Skeletal muscle tissue (tissue), 4 donors: Measurements from ENCODE around the gene CTTNBP2. TPM values are rescaled to one million over a fixed set of nuclear protein-coding genes. Genes with fewer than 3 reads are reported as not detected.
A peak's percentile ranks its signal among the peaks of the same experiment; 100 is the strongest.

Experiments used
- H3K27ac ChIP-seq: one replicate; pipeline ENCODE4 v1.7.0; 2013; ENCODE audit warnings: mild to moderate bottlenecking, low read depth, low read length, inconsistent platforms
- H3K27me3 ChIP-seq, 3 donors: one replicate each; pipeline ENCODE4 v1.7.0; 2013; ENCODE audit warnings: low read length in 3 of 3; ENCODE audit not compliant: control insufficient read depth in 3 of 3, insufficient read depth in 3 of 3
- H3K36me3 ChIP-seq, 3 donors: one replicate each; pipeline ENCODE4 v1.7.0; 2013; ENCODE audit warnings: low read length in 3 of 3; ENCODE audit not compliant: control insufficient read depth in 3 of 3, insufficient read depth in 3 of 3
- H3K4me1 ChIP-seq, 3 donors: one replicate each; pipeline ENCODE4 v1.7.0; 2013; ENCODE audit warnings: low read length in 3 of 3, mild to moderate bottlenecking in 3 of 3; ENCODE audit not compliant: control insufficient read depth in 3 of 3, insufficient read depth in 3 of 3
- H3K4me3 ChIP-seq, 3 donors: one replicate each; pipeline ENCODE4 v1.7.0; 2013; ENCODE audit warnings: low read length in 3 of 3
- H3K9ac ChIP-seq, 3 donors: one replicate each; pipeline ENCODE4 v1.7.0; 2013; ENCODE audit warnings: low read length in 3 of 3, mild to moderate bottlenecking in 3 of 3, moderate library complexity in 2 of 3, low read depth in 1 of 3
- H3K9me3 ChIP-seq, 3 donors: one replicate each; pipeline ENCODE4 v1.7.0; 2013; ENCODE audit warnings: low read length in 3 of 3; ENCODE audit not compliant: control insufficient read depth in 3 of 3
- total RNA-seq: library from RNA; depleted of rRNA; stranded (reverse); fragments of >200 nt; gene quantifications from one replicate; pipeline ENCODE4 v1.2.3, GENCODE V29; 2014
- donor health status: Osteomylitis.

CTTNBP2 gene
- total RNA-seq, 1 donor from 2014 or later, result 1.6 TPM

GRCh38 chr7:117871778-117872538, 1.3 kb downstream of the CTTNBP2 start:
- Histone ChIP-seq H3K27ac (no peak overlapping the region), H3K9ac (peak overlapping the region in 1 of 3 donors; percentile 60)

GRCh38 chr7:117871401-117871777, 1.9 kb downstream of the CTTNBP2 start:
- Histone ChIP-seq H3K27ac (no peak overlapping the region), H3K27me3 (peaks cover 20 to 24% (median 22%) of the 10 kb centered on the region in 3 donors), H3K36me3 (no peaks in the 10 kb centered on the region), H3K9me3 (no peaks in the 10 kb centered on the region), H3K9ac (no peak overlapping the region), H3K4me3 (peak overlapping the region in 1 of 3 donors; percentile 72), H3K4me1 (peaks cover 7 to 15% (median 13%) of the 10 kb centered on the region in 3 donors)

More at GRCh38 chr7:117871778-117872538, 1.3 kb downstream of the CTTNBP2 start:
- Histone ChIP-seq H3K36me3 (no peaks in the 10 kb centered on the region), H3K27me3 (peaks cover 20 to 24% (median 22%) of the 10 kb centered on the region in 3 donors), H3K4me3 (peak overlapping the region; percentile 67 to 76 (median 72)), H3K9me3 (no peaks in the 10 kb centered on the region), H3K4me1 (peaks cover 7 to 15% (median 13%) of the 10 kb centered on the region in 3 donors)

DNA sequence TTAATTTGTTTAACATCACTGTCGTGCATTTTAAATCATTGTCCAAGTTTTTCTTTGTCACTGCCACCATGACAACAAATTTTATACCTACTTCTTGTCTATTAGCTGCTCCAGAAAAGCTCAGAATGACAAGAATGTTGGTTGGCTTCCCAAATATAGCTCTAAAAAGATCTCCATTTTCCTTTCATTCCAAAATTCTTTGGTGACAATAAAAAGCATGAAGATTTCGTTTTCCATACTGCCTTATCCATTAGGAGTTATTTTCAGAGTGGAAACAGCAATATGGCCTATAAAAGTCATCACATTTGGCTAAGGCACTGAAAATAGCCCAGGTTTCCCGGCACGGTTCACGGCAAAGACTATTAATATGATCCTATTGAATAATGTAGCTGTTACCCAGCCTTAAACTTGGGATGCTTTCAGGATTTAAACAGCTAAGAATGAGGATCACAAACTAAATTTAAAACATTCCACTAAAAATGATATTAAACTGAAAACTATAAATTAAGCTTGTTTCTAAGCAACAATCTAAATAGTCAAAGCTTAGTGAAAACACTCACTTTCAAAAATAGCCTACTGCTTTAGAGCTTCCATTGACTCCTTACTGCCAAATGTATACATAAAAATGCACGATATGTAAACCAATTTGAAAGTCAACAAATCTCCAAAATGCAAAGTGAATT, 2.7 kb downstream of the CTTNBP2 start:
- no peaks in the 10 kb centered on the region for H3K36me3 ChIP-seq
- peaks cover 20 to 24% (median 22%) of the 10 kb centered on the region in 3 donors for H3K27me3 ChIP-seq
- H3K4me3 ChIP-seq, result no peak overlapping the region
- H3K27ac ChIP-seq, result no peak overlapping the region
- no peaks in the 10 kb centered on the region for H3K9me3 ChIP-seq
- H3K9ac ChIP-seq, result no peak overlapping the region
- H3K4me1 ChIP-seq, result peaks cover 7 to 15% (median 13%) of the 10 kb centered on the region in 3 donors

GRCh38 chr7:117869374-117869773, 3.9 kb downstream of the CTTNBP2 start:
- no peak overlapping the region for H3K9ac ChIP-seq
- no peak overlapping the region for H3K4me3 ChIP-seq
- H3K27me3 ChIP-seq, result peaks cover 20 to 24% (median 22%) of the 10 kb centered on the region in 3 donors
- no peaks in the 10 kb centered on the region for H3K9me3 ChIP-seq
- H3K36me3 ChIP-seq, result no peaks in the 10 kb centered on the region
- H3K27ac ChIP-seq, result no peak overlapping the region
- H3K4me1 ChIP-seq, result peaks cover 7 to 15% (median 13%) of the 10 kb centered on the region in 3 donors

GRCh38 chr7:117863618-117864017, 9.6 kb downstream of the CTTNBP2 start:
- H3K4me3 ChIP-seq, result no peak overlapping the region
- H3K27ac ChIP-seq, result no peak overlapping the region
- no peaks in the 10 kb centered on the region for H3K9me3 ChIP-seq
- no peaks in the 10 kb centered on the region for H3K4me1 ChIP-seq
- no peaks in the 10 kb centered on the region for H3K36me3 ChIP-seq
- no peaks in the 10 kb centered on the region for H3K27me3 ChIP-seq
- no peak overlapping the region for H3K9ac ChIP-seq

DNA sequence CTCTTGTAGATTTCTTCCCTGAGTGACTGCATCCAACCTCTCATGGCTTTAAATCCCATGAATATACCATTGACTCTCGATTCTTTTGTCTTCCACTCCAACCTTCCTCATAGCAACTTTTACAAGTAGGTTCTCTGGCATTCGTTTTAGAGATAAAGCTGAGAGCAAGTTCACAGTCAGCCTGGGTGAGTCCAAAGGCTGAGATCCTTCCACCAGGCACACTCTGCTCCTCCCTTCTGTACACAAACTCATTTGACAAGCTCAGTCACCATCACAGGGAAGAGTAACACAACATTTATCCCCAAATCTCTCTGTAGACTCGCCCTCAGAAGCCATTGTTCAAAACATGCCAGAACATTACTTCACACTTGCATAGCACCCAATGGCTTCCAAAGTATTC, 10.9 kb downstream of the CTTNBP2 start:
- Histone ChIP-seq H3K9ac (no peak overlapping the region), H3K4me1 (no peaks in the 10 kb centered on the region), H3K27ac (no peak overlapping the region), H3K4me3 (no peak overlapping the region), H3K9me3 (no peaks in the 10 kb centered on the region), H3K36me3 (no peaks in the 10 kb centered on the region), H3K27me3 (no peaks in the 10 kb centered on the region)

DNA sequence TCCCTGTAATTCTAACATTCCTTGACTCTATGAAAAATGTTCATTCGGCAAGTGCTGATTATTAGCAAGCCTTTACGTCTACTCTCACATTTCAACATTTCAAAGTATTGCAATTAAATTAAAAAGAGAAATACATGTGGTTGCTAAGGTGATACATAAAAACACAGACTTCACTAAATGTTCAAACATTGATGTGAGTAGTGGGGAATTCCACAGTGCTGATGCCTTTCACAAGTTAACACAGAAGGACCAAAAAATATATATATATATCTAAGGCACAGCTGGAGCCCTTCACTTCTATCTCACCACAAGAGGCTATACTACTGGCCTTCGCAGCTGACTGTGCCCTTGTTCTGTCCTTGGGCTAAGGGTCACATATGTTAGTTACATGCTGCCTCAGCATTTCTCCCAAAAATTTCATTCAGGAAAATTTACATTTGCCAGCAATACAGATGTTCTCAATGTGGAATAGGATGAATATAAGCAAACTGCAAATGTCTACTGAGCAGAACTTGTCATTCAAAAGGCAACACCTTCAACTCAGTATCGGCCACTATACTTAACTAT, 13.9 kb downstream of the CTTNBP2 start:
- H3K27ac ChIP-seq, result no peak overlapping the region
- no peaks in the 10 kb centered on the region for H3K27me3 ChIP-seq
- H3K9me3 ChIP-seq, result no peaks in the 10 kb centered on the region
- no peak overlapping the region for H3K9ac ChIP-seq
- no peaks in the 10 kb centered on the region for H3K4me1 ChIP-seq
- no peaks in the 10 kb centered on the region for H3K36me3 ChIP-seq
- no peak overlapping the region for H3K4me3 ChIP-seq

DNA sequence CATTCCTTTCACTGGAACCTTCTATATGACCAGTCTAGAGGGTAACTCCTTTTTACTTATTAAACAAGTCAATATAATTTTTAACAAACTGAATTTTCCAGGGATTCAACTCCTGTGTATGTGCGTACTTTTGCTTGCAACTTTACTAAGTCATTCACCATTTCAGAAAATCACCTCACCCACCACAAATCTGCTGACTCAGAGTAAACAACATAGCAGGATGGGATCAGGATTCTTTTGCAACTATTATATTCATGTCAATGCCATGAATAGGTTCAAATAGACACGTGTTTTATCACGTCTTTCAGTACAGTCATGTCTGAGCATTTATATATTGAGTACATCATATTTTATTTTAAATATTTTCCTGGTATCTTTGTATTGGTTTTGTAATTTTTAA, 14.5 kb downstream of the CTTNBP2 start:
- no peak overlapping the region for H3K9ac ChIP-seq
- no peaks in the 10 kb centered on the region for H3K9me3 ChIP-seq
- no peaks in the 10 kb centered on the region for H3K27me3 ChIP-seq
- H3K4me3 ChIP-seq, result no peak overlapping the region
- H3K4me1 ChIP-seq, result no peaks in the 10 kb centered on the region
- no peak overlapping the region for H3K27ac ChIP-seq
- no peaks in the 10 kb centered on the region for H3K36me3 ChIP-seq

DNA sequence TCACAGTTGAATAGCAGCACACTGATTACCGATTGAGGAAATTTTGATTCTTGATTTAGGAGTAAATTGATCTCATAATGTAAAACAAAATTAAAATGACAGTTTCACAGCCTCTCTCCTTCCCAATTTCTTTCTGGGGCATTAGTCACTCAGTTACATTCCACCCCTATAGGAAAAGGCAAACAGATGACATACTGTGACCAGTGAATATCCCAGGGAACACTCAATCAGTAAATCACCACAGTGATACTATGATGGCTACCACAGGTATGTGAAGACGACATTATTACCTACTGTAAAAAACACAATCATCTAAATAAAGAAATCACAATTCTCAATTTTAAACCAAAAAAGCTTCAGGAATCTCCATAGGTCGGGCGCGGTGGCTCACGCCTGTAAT, 15.5 kb downstream of the CTTNBP2 start:
- Histone ChIP-seq H3K27ac (no peak overlapping the region), H3K4me3 (no peak overlapping the region), H3K9ac (no peak overlapping the region), H3K4me1 (no peaks in the 10 kb centered on the region), H3K27me3 (no peaks in the 10 kb centered on the region), H3K9me3 (no peaks in the 10 kb centered on the region), H3K36me3 (no peaks in the 10 kb centered on the region)

DNA sequence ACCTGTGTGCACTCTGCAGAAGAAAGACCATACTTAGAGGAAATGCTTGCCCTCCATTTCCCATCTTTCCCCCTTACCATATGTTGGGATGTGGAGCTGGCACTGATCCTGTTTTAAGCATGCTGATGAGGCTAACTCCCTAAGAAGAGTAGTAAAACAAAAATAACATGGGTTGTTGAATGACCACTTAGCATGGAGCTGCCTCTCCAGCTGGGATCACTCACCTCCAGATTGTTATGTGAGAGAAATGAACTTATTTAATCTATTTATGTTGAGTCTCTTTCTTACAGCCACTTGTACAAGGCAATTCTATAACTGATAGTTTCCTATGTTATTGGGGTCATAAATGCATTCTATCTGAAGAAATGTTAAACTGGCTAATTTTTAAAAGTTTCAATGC, 17.0 kb downstream of the CTTNBP2 start:
- Histone ChIP-seq H3K4me3 (no peak overlapping the region), H3K4me1 (no peaks in the 10 kb centered on the region), H3K27ac (no peak overlapping the region), H3K9me3 (no peaks in the 10 kb centered on the region), H3K36me3 (no peaks in the 10 kb centered on the region), H3K27me3 (no peaks in the 10 kb centered on the region), H3K9ac (no peak overlapping the region)
